ENCODE data around the gene SH3BP1.

GRCh38 chr22:37664249-37665101, 25.0 kb downstream of the SH3BP1 start:
- no peak for TF ChIP-seq GATA3 (IDR thresholded peaks at IDR 0.05; ENCODE audit: low read depth, low read length)
- TF ChIP-seq GATA2 (IDR thresholded peaks at IDR 0.05; ENCODE audit: low read depth, low read length), result no peak
